Activated CD8-positive, alpha-beta memory T cell treated with anti-CD3 and anti-CD28 coated beads, Interleukin-2, amount 50 U/mL, for 24 hours (primary cell): Measurements from ENCODE around the gene SPIB.
A peak's percentile ranks its signal among the peaks of the same experiment; 100 is the strongest.
"Not testable (repeated sequence)": the region's sequence is repeated elsewhere in the genome, so short reads cannot be mapped to it uniquely, and the experiment has no call there.

ENCODE experiments used
- DNase-seq: peaks from one replicate; pipeline ENCODE4 v3.0.0-alpha.2; 2020; ENCODE audit errors: extremely low read depth

SPIB gene

GRCh38 chr19:50390952-50391351 lies 27.8 kb upstream of the SPIB start:
- DNase-seq = not testable (repeated sequence)

- no peak for DNase-seq
Observed at GRCh38 chr19:50392759-50393158, 26.0 kb upstream of the SPIB start.

GRCh38 chr19:50393589-50393988 lies 25.1 kb upstream of the SPIB start:
- DNase-seq = no peak

GRCh38 chr19:50394017-50394416 lies 24.7 kb upstream of the SPIB start:
- no peak for DNase-seq

GRCh38 chr19:50398675-50399367 lies 19.9 kb upstream of the SPIB start:
- DNase-seq = no peak

- DNase-seq = no peak
Observed at GRCh38 chr19:50399368-50399745, 19.4 kb upstream of the SPIB start.

- DNase-seq = no peak
Observed at GRCh38 chr19:50401605-50402450, 16.9 kb upstream of the SPIB start.

- no peak for DNase-seq
Observed at GRCh38 chr19:50402544-50403301, 16.0 kb upstream of the SPIB start.

GRCh38 chr19:50406156-50406820 lies 12.4 kb upstream of the SPIB start:
- no peak for DNase-seq

- DNase-seq = no peak
Observed at GRCh38 chr19:50406829-50407228, 11.9 kb upstream of the SPIB start.

GRCh38 chr19:50409347-50409746 lies 9.4 kb upstream of the SPIB start:
- DNase-seq = no peak

- no peak for DNase-seq
Observed at GRCh38 chr19:50410109-50410508, 8.6 kb upstream of the SPIB start.

- no peak for DNase-seq
Observed at GRCh38 chr19:50412419-50412818, 6.3 kb upstream of the SPIB start.

- no peak for DNase-seq
Observed at GRCh38 chr19:50413096-50413495, 5.6 kb upstream of the SPIB start.

- no peak for DNase-seq
Observed at GRCh38 chr19:50413531-50413930, 5.2 kb upstream of the SPIB start.

GRCh38 chr19:50414864-50415660 lies 3.7 kb upstream of the SPIB start:
- peak; percentile 41 for DNase-seq

- DNase-seq = no peak
Observed at GRCh38 chr19:50415661-50416033, 3.1 kb upstream of the SPIB start.

- DNase-seq = no peak
Observed at GRCh38 chr19:50416034-50416977, 2.4 kb upstream of the SPIB start.

GRCh38 chr19:50417111-50418081 lies 1.3 kb upstream of the SPIB start:
- DNase-seq = no peak
